GM12878 (cell line): ENCODE results near the gene FSTL1. TPM values are rescaled to one million over a fixed set of nuclear protein-coding genes. Genes with fewer than 3 reads are reported as not detected.

Source experiments
- ATAC-seq: fragments of 200-7000 bp; cut with Tn5 transposase; 3 replicates; pipeline ENCODE4 v1.9.1; 2020; ENCODE audit warnings: mild to moderate bottlenecking, moderate library complexity
- BruUV-seq: library from RNA; stranded (reverse); fragments of 400-500 nt; replicated peaks from 2 replicates; lab custom pipeline; 2021; lab: Mats Ljungman, UMichigan
- CTCF ChIA-PET: fragments of 300-600 bp; sonication (Branson Sonifier 250); formaldehyde crosslinking; extraction: SDS; loops from one replicate; lab custom pipeline; 2021; ENCODE audit warnings: inconsistent platforms; lab: Yijun Ruan, JAX
- POLR2A ChIA-PET: fragments of 350-600 bp; formaldehyde crosslinking; extraction: SDS; loops from one replicate; lab custom pipeline; 2021; ENCODE audit warnings: inconsistent platforms; lab: Charles Lee
- RAD21 ChIA-PET: fragments of 300-600 bp; sonication (Branson Sonifier 250); formaldehyde crosslinking; loops from one replicate; lab custom pipeline; 2023; ENCODE audit warnings: antibody characterized with exemption; ENCODE audit not compliant: unreplicated experiment; lab: Charles Lee
- SMC1A ChIA-PET: fragments of 300-600 bp; sonication (Branson Sonifier 250); formaldehyde crosslinking; loops from one replicate; lab custom pipeline; 2023; ENCODE audit not compliant: unreplicated experiment, uncharacterized antibody; lab: Charles Lee
- DNase-seq: peaks from one replicate; pipeline ENCODE4 v3.0.0-alpha.2; 2011; ENCODE audit warnings: low read depth, low spot score
- FAIRE-seq: peaks from 3 replicates; lab custom pipeline; 2011; peaks lifted over from hg19 to GRCh38; lab: Jason Lieb, UNC
- H2AFZ ChIP-seq: 2 replicates; pipeline ENCODE4 v1.6.0; 2011; ENCODE audit warnings: low read depth, low read length, control low read depth; ENCODE audit not compliant: control insufficient read depth
- H3K27ac ChIP-seq: 2 replicates; pipeline ENCODE4 v1.5.1; 2011; ENCODE audit warnings: control low read depth; ENCODE audit not compliant: control insufficient read depth, insufficient read depth
- H3K27me3 ChIP-seq, 2 experiments: replicated peaks in 1 of 2; 2 replicates each; pipeline versions ENCODE4 v1.6.0 to v1.6.1; 2011; ENCODE audit warnings: low read length in 1 of 2; ENCODE audit not compliant: control insufficient read depth in 2 of 2, insufficient read depth in 2 of 2
- H3K36me3 ChIP-seq, 2 experiments: 2 replicates each; pipeline ENCODE4 v1.5.1; 2011; ENCODE audit warnings: low read length in 1 of 2; ENCODE audit not compliant: control insufficient read depth in 2 of 2, insufficient read depth in 2 of 2
- H3K4me1 ChIP-seq: 2 replicates; pipeline ENCODE4 v1.6.1; 2011; ENCODE audit warnings: mild to moderate bottlenecking, low read length, moderate library complexity, mixed read lengths; ENCODE audit not compliant: control insufficient read depth, insufficient read depth
- H3K4me2 ChIP-seq: 2 replicates; pipeline ENCODE4 v1.6.0; 2011; ENCODE audit warnings: control low read depth; ENCODE audit not compliant: control insufficient read depth, insufficient read depth
- H3K4me3 ChIP-seq: fragments of 200-600 bp; sonication (generic); 2 replicates; pipeline ENCODE4 v1.5.1; 2016
- H3K79me2 ChIP-seq: 2 replicates; pipeline ENCODE4 v1.6.0; 2011; ENCODE audit warnings: low read length; ENCODE audit not compliant: control insufficient read depth, insufficient read depth
- H3K9ac ChIP-seq: 2 replicates; pipeline ENCODE4 v1.8.0; 2011; ENCODE audit warnings: low read length, control low read depth, mixed read lengths; ENCODE audit not compliant: control insufficient read depth, insufficient read depth
- H3K9me3 ChIP-seq: replicated peaks from 3 replicates; pipeline ENCODE4 v1.5.1; 2011; ENCODE audit warnings: mild to moderate bottlenecking, low read length; ENCODE audit not compliant: control insufficient read depth, insufficient read depth
- H4K20me1 ChIP-seq: 2 replicates; pipeline ENCODE4 v1.6.0; 2011; ENCODE audit not compliant: control insufficient read depth, insufficient read depth
- ATF3 ChIP-seq: IDR thresholded peaks from 2 replicates; pipeline ENCODE4 v1.6.1; 2011; ENCODE audit warnings: low read depth, mild to moderate bottlenecking, low read length, moderate library complexity, borderline replicate concordance; ENCODE audit errors: extremely low read depth
- BMI1 ChIP-seq: fragments of 450-650 bp; IDR thresholded peaks from 2 replicates; pipeline ENCODE4 v1.6.1; 2016; ENCODE audit warnings: mild to moderate bottlenecking, moderate library complexity, borderline replicate concordance
- CBFB ChIP-seq: IDR thresholded peaks from 2 replicates; pipeline ENCODE4 v1.6.1; 2016; ENCODE audit warnings: antibody characterized with exemption, low read depth
- CHD2 ChIP-seq: IDR thresholded peaks from 2 replicates; pipeline ENCODE4 v1.6.1; 2011; ENCODE audit warnings: low read depth, low read length, improper control_type of control experiment, borderline replicate concordance
- CTCF ChIP-seq, 3 experiments: IDR thresholded peaks in 2 of 3; conservative IDR thresholded peaks in 1 of 3; 2 replicates each; pipeline ENCODE4 v1.5.1; 2011; ENCODE audit warnings: low read depth in 3 of 3, low read length in 3 of 3, mild to moderate bottlenecking in 3 of 3, control low read depth in 2 of 3, moderate library complexity in 2 of 3, inconsistent platforms in 1 of 3, mixed read lengths in 1 of 3; ENCODE audit not compliant: control insufficient read depth in 2 of 3, insufficient read depth in 1 of 3; ENCODE audit errors: extremely low read depth in 1 of 3
- EED ChIP-seq: sonication (generic); IDR thresholded peaks from 2 replicates; pipeline ENCODE4 v1.6.1; 2016; ENCODE audit warnings: antibody characterized with exemption, low read depth
- ELK1 ChIP-seq: IDR thresholded peaks from 2 replicates; pipeline ENCODE4 v1.6.1; 2012; ENCODE audit warnings: low read depth, low read length, improper control_type of control experiment
- EZH2 ChIP-seq: IDR thresholded peaks from 2 replicates; pipeline ENCODE4 v1.6.1; 2012; ENCODE audit warnings: low read depth, mild to moderate bottlenecking, control low read depth, inconsistent platforms, low read length, borderline replicate concordance; ENCODE audit not compliant: control insufficient read depth
- JUND ChIP-seq: IDR thresholded peaks from 2 replicates; pipeline ENCODE4 v1.6.1; 2012; ENCODE audit warnings: low read depth, mild to moderate bottlenecking, low read length, improper control_type of control experiment, moderate library complexity
- KLF5 ChIP-seq: fragments of 450-650 bp; IDR thresholded peaks from 2 replicates; pipeline ENCODE4 v1.6.1; 2014; ENCODE audit warnings: mild to moderate bottlenecking; ENCODE audit not compliant: partially characterized antibody
- MEF2A ChIP-seq: IDR thresholded peaks from 2 replicates; pipeline ENCODE4 v1.6.1; 2011; ENCODE audit warnings: low read depth, mild to moderate bottlenecking, low read length, moderate library complexity; ENCODE audit not compliant: insufficient read depth
- MXI1 ChIP-seq: fragments of 150-350 bp; IDR thresholded peaks from 2 replicates; pipeline ENCODE4 v1.6.1; 2011; ENCODE audit warnings: low read depth, mild to moderate bottlenecking, inconsistent platforms, low read length, improper control_type of control experiment
- NFYA ChIP-seq: IDR thresholded peaks from 2 replicates; pipeline ENCODE4 v1.6.1; 2011; ENCODE audit warnings: low read depth, mild to moderate bottlenecking, low read length, improper control_type of control experiment, borderline replicate concordance
- RAD51 ChIP-seq: fragments of 450-650 bp; IDR thresholded peaks from 2 replicates; pipeline ENCODE4 v1.6.1; 2016; ENCODE audit warnings: moderate library complexity, mild to moderate bottlenecking, inconsistent platforms
- RELB ChIP-seq: fragments of 450-650 bp; IDR thresholded peaks from 2 replicates; pipeline ENCODE4 v1.6.1; 2017; ENCODE audit warnings: low read depth, mild to moderate bottlenecking, moderate library complexity
- RFX5 ChIP-seq: IDR thresholded peaks from 2 replicates; pipeline ENCODE4 v1.6.1; 2011; ENCODE audit warnings: low read depth, low read length, improper control_type of control experiment
- SREBF2 ChIP-seq: IDR thresholded peaks from 2 replicates; pipeline ENCODE4 v1.6.1; 2012; ENCODE audit warnings: mild to moderate bottlenecking, low read length
- TCF12 ChIP-seq: IDR thresholded peaks from 2 replicates; pipeline ENCODE4 v1.6.1; 2011; ENCODE audit warnings: low read depth, mild to moderate bottlenecking, low read length
- YY1 ChIP-seq: IDR thresholded peaks from 2 replicates; pipeline ENCODE4 v1.6.1; 2011; ENCODE audit warnings: low read depth, mild to moderate bottlenecking, low read length
- WGBS: methylation state at CpG from one replicate; pipeline ENCODE4 v1.1.6; 2016; ENCODE audit warnings: low lambda C conversion rate; ENCODE audit not compliant: insufficient replicate concordance, insufficient coverage; ENCODE audit errors: missing lambda C conversion rate; 5-methylcytosine and 5-hydroxymethylcytosine counted together
- in situ Hi-C: fragments of 300-500 bp; cut with MboI; formaldehyde crosslinking; loops from 9 replicates; pipeline ENCODE4 v1.14.3; 2018; ENCODE audit warnings: mixed read lengths
- intact Hi-C: fragments of 100-400 bp; cut with micrococcal nuclease; formaldehyde crosslinking; loops from one replicate; pipeline ENCODE4 v1.14.2; 2022; ENCODE audit not compliant: unreplicated experiment
- polyA plus RNA-seq, 11 experiments: library from polyadenylated mRNA; depleted of rRNA in 4 of 11; unstranded in 6 of 11; stranded (reverse) in 5 of 11; fragments of >200 nt; fragmentation: Nextera tagmentation in 4 of 11; fragmentation: Illumina TruSeq in 1 of 11; extraction: Ambion mirVana in 4 of 11; extraction: Trizol in 1 of 11; gene quantifications; 1 replicate in 1 of 11; 2 replicates in 10 of 11; pipeline versions ENCODE4 v1.2.1 to v1.2.3, GENCODE V29; 2011 to 2016; ENCODE audit warnings: inconsistent platforms in 2 of 11, missing spikeins in 2 of 11, low read depth in 1 of 11
- total RNA-seq, 4 experiments: library from RNA; depleted of rRNA in 3 of 4; stranded (reverse); fragments of >200 nt in 3 of 4; fragmentation: Illumina TruSeq in 1 of 4; extraction: Trizol in 1 of 4; gene quantifications; 2 replicates each; pipeline versions ENCODE4 v1.2.1 to v1.2.3, GENCODE V29; 2013 to 2021

Gene FSTL1
- total and polyA plus RNA-seq, 10 of the 15 experiments (the other 5 are each of a cell fraction or from before 2014, with no cell fraction given): 0.06 to 1.7 (median 0.32) TPM; not detected in 4

GRCh38 chr3:120437559-120437958, 13.2 kb downstream of the FSTL1 start:
- 20% methylated on average over 2 of the region's 2 CpGs for WGBS
- no peak overlapping the region for H3K4me2 ChIP-seq
- CTCF ChIA-PET: no interaction called here
- POLR2A ChIA-PET: no interaction called here
- RAD21 ChIA-PET: no interaction called here
- no peaks in the 10 kb centered on the region for H3K36me3 ChIP-seq
- H3K9me3 ChIP-seq: no peaks in the 10 kb centered on the region
- no peak overlapping the region for H3K9ac ChIP-seq
- no peak for FAIRE-seq
- DNase-seq: no peak
- H2AFZ ChIP-seq: no peak overlapping the region
- intact Hi-C loops: no loop called here
- H3K4me1 ChIP-seq: no peaks in the 10 kb centered on the region
- BruUV-seq: no TSS peak
- ATAC-seq: no peak
- in situ Hi-C loops: no loop called here
- H3K27ac ChIP-seq: no peak overlapping the region
- no peaks in the 10 kb centered on the region for H3K79me2 ChIP-seq
- H4K20me1 ChIP-seq: no peaks in the 10 kb centered on the region
- TF ChIP-seq MEF2A: no peak
- TF ChIP-seq ATF3: no peak
- TF ChIP-seq EZH2: no peak
- no peak for TF ChIP-seq KLF5
- TF ChIP-seq MXI1: no peak
- no peak for TF ChIP-seq CHD2
- TF ChIP-seq NFYA: no peak
- TF ChIP-seq JUND: no peak
- no peak for TF ChIP-seq ELK1
- no peak for TF ChIP-seq EED
- TF ChIP-seq CTCF (IDR thresholded peaks at IDR 0.05 in 2 of 3, conservative IDR thresholded peaks at IDR 0.05 in 1 of 3; ENCODE audit: control insufficient read depth in 2 of 3, extremely low read depth in 1 of 3, insufficient read depth in 1 of 3, low read depth in 3 of 3, low read length in 3 of 3): no peak
- no peak for TF ChIP-seq RELB
- TF ChIP-seq YY1: no peak
- TF ChIP-seq TCF12: no peak
- TF ChIP-seq BMI1: no peak
- TF ChIP-seq RFX5: no peak
- no peak for TF ChIP-seq CBFB
- no peak for TF ChIP-seq SREBF2
- no peak for TF ChIP-seq RAD51
- SMC1A ChIA-PET: interaction anchor here (0.6 kb wide), 1 partner anchor 610 kb away, joined by 3 read pairs; no protein-coding TSS in a partner anchor
- peaks cover 0 to 6% of the 10 kb centered on the region in 2 experiments; a peak in 3 of 4 replicates for H3K27me3 ChIP-seq
- no peak overlapping the region for H3K4me3 ChIP-seq
